ENCODE results near the gene ILDR2.

ILDR2 gene

GRCh38 chr1:166969074-166969677, 6.2 kb downstream of the ILDR2 start:
- peak in 1 of 5 donors; percentile 53 for DNase-seq

DNA sequence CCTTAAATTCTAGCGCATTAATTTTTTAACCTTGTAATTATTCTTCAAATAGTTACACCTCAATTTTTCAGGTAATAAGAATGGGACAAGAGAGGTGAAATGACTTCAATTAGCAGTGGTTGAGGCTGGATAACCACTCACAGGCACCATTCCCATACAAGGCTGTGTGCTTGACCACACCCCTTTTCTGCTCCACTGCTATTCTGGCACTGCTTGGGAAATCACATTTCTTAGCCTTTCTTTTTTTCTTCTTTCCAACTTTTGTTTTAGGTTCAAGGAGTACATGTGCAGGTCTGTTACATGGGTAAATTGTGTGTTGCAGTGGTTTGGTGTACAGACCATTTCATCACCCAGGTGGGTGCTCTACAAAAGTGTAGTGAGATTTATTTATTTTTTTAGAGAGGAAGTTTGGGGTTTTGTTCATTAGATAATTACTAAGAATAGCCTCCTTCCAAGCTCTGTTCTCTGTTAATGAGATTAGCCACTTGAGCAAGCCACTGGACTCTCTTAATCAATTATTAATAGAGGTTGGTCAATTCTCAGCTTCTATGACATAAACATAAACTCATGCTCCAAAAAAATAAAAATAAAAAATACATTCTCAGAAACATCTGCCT, 14.4 kb downstream of the ILDR2 start:
- no peak for DNase-seq

DNA sequence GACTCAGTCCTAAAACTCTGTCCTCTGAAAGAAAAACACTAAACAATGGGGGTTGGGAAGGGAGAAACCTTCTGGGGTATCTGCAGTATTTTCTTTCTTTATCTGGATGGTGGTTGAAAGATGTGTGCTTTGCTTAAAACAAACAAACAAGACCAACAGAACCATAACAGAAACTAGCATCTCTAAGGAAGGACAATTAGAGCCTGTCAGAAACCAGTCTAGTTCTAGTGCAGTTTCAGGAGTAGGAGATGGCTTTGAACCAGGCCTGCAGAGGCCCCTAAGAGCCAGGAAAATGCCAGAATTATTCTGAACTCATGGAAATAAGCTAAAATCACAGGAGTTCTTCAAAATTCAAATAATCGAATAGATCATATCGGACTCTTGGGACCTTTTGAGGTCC, 18.5 kb downstream of the ILDR2 start:
- DNase-seq, result no peak

DNA sequence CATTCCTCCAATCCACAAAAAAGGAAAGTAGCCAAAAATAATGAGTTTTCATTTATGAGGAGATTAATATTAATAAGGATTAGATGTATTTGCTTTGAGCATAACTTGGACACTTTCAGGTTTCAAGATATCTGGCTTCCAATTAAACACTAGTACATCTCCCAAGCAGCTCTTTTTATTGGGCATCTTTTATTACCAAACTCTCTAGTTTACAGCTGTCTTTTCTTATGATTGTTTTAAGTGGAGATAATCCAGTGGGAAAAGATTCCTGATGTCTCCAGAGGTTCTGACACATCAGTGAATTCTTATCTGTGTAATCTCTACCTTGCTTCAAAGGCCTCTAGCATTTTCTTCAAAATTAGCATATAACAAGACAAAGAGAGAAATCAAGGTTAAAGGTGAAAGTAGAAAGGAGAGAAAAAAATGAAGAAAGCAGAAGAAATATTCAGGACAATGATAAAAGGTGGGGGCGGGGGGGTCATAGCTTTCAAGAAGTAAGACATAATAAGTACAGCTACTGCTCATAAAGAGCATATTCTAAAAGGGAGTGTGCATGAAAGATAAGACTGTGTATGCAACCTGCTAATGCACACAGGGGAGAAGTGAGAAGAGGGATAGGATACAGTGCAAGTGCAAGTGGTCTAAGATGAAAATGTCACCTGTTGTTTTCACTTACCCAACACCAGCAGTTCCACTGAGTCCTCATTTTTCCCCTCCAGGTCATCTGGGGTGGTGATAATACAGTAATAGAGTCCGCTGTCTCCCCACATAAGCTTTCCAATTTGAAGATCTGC, 19.1 kb downstream of the ILDR2 start:
- DNase-seq, result no peak

GRCh38 chr1:166953491-166953890, 21.8 kb downstream of the ILDR2 start:
- DNase-seq, result no peak

DNA sequence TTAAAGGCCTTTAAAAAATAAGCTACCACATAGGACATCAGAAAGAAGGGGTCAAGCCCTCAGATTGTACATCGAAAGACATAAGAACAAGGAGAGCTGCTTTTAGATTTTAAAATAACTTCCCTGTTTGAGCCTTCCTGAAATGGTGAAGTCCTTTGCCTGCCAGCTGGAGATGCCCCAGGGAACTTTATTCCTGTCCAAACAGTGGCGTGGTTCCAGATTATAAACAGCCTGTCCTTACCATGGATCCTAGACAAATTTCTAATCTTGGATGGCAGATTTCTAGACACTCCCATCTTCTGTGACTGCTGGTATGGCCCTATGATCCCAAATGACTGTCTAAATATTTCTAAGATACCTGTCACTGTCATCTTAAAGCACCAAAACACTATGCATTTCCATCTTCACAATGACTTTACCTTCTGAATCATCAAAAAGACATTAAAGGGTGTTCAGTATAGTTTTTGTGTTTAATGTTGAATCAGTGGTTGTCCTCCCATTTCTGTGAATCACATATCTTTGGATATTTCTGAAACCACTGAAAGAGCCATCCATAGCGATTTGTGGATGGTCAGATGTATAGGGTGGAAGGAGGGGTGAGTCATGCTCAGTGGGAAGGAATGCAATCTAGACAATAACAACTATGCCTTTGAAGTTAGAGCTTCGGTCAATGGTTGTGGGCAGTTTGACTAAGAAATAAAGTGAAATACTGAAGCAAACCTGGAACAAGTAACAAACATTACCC, 23.2 kb downstream of the ILDR2 start:
- DNase-seq, result no peak

GRCh38 chr1:166951050-166951449, 24.3 kb downstream of the ILDR2 start:
- DNase-seq, result no peak

DNA sequence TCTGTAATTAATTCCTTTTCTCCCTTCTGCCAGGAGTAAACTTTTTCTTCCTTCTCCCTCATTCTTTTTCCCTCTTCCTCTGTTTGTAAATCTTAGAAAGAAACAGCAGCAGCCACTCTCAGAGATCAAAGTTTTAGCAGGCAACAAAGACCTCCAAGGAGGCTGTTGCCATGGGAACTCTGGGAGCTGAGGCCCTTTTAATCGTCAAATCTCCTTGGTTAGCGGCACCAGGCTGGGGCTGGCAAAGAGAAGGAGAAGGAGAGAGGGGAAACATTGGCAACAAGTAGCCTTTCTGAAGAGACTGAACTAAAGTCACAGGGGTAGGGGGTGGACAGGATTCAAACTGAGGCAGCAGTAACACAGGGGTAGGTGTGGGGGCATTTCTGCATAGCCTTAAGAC, 25.2 kb downstream of the ILDR2 start:
- no peak for DNase-seq

DNA sequence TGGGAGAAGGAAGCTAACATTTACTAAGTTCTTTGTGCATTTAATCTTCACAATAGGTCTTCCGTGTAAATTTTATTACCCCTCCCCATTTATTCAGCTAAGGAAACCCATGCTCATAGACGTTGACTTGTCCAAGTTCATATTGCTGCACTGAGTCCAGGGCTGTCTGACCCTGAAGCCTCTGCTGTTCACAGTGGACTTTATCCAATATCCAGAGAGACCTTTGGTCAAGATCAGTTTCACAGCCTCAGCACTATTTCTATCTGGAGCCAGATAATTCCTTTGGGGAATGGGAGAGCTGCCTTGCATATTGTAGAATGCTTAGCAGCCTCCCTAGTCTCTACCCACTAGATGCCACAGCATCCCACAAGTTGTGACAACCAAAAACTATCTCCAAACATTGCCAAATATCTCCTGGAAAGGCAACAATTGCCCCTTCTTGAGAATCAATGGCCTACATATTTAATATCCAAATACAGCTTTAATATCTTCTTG, 26.4 kb downstream of the ILDR2 start:
- DNase-seq, result no peak

GRCh38 chr1:166947398-166948043, 27.8 kb downstream of the ILDR2 start:
- no peak for DNase-seq

GRCh38 chr1:166944186-166944967, 31.0 kb downstream of the ILDR2 start:
- no peak for DNase-seq

- no peak for DNase-seq
Measured at GRCh38 chr1:166939741-166940375, 35.5 kb downstream of the ILDR2 start.

- no peak for DNase-seq
Measured at GRCh38 chr1:166937962-166938361, 37.4 kb downstream of the ILDR2 start.

DNA sequence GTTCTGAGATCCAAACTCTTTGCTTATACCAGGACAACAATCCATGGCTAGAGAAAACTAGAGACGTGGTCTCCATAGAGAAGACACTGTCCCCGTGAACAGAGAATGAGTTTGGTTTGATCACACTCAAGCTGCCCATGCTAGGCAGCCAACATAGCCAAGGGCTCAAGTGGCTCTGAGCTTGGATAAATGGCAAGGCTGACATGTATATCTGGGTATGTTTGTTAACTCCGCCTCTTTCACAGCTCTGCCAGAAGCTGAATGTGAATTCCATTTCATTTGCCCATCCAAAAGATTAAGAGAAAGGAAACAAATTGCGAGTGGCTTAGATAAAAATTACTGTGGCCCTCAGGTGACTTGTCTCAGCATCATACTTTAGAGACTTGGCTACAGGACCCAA, 38.0 kb downstream of the ILDR2 start:
- DNase-seq, result no peak

GRCh38 chr1:166933633-166934032, 41.7 kb downstream of the ILDR2 start:
- DNase-seq, result no peak

DNA sequence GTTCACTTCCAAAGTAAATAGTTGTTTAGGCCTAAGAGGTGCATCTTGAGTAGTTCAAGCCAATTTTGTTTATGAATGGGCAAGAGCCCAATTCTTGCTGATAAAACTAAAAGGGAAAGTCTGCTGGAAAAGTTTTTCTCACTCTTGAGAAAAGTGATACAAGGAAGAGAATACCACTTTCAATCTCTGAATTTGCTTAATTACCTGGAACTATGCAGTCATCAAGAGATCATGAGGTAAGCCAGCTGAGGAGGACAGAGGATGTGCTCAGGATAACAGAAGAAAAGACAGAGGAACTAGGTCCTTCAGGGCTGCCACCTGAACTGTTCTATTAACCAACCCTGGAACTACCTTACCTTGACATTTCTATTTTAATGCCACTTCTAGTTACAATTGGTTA, 42.2 kb downstream of the ILDR2 start:
- no peak for DNase-seq

- DNase-seq, result no peak
Measured at GRCh38 chr1:166929911-166930310, 45.4 kb downstream of the ILDR2 start.

DNA sequence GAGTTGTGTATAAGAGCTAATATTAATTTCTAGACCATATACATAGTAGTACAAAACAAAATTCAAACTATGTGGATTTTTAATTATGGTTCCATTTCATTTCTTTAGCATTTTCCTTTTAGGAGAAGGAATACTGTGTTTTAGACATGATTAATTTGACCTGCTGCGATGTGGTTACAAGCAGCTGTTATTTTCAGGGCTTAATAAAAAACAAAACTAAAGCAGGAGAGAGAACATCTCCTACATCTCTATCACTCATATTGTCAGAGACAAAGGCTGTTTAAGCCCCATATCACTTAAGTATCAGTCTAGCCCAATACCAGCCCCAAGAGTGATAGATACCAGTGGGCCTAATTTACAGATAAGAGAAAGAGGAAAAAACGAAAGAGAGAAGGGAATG, 47.6 kb downstream of the ILDR2 start:
- no peak for DNase-seq

DNA sequence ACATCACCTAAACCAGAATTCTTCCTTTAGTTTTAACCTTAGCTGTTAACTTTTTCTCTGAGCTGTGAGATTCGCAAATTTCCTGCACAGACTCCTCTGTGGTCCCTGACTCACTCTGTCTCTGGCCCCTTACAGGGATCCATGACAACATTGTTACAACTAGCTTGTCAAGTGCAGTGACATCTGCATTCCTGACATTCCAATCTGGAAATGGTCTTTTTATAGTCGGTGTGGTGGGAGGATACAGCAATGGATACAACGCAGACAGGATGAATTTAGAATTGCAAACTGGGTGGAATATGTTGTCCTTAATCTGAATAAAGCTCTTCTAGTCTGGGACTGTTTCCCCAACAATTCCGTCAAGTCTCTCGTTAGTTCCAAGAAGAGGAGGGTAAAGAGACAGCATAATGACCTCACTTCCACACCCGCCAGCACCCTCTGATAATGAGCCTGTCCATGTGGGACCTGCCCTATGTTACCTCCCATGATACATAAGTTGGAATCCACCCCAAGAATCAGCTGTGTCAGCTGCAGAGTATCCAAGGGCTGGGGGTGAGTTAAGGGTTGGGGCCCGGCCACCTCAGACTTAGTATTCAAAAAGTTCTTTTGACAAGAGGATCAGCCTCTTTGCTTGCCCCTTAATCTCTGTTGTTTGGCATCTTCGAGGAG, 49.4 kb downstream of the ILDR2 start:
- no peak for DNase-seq

- no peak for DNase-seq
Measured at GRCh38 chr1:166924823-166925541, 50.4 kb downstream of the ILDR2 start.
